ENCODE results near the gene SEZ6L. TPM values are rescaled to one million over a fixed set of nuclear protein-coding genes. Genes with fewer than 3 reads are reported as not detected.

The SEZ6L gene
- total RNA-seq, 1 donor from 2014 or later, result 0.65 TPM

DNA sequence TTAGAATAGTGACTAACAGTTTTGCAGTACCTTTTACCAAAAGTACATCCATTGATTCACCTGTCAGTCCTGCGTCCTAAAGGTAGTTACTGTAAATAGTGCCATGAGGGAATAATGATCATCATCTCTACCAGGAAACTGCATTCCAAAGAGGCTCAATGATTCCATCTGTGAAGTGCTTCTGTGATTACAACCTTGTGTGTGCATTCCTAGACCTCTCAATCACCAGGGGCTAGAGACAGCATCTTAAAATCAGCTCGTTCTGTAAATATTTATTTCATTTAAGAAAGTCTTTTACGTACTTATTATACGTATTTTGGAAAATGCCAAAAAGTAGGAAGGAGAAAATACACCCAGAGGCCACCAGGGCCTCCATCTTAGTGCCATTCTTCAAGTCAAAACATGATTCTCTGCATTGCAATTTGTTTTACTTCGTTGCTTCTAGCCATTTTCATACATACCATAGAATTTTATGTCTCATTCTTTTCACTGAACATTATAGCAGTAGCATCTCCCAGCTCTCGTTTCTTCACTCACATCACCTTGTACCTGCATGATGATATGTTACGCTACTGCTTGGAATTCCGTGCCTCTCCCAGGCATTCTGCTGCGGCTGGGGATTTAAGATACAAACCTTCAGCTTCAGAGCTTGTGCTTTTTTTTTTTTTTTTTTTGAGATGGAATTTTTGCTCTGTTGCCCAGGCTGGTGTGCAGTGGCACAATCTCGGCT lies 117.0 kb downstream of the SEZ6L start:
- no peak for DNase-seq (ENCODE audit: low spot score)
- intact Hi-C loops (cut with DNase I), result no loop called here

DNA sequence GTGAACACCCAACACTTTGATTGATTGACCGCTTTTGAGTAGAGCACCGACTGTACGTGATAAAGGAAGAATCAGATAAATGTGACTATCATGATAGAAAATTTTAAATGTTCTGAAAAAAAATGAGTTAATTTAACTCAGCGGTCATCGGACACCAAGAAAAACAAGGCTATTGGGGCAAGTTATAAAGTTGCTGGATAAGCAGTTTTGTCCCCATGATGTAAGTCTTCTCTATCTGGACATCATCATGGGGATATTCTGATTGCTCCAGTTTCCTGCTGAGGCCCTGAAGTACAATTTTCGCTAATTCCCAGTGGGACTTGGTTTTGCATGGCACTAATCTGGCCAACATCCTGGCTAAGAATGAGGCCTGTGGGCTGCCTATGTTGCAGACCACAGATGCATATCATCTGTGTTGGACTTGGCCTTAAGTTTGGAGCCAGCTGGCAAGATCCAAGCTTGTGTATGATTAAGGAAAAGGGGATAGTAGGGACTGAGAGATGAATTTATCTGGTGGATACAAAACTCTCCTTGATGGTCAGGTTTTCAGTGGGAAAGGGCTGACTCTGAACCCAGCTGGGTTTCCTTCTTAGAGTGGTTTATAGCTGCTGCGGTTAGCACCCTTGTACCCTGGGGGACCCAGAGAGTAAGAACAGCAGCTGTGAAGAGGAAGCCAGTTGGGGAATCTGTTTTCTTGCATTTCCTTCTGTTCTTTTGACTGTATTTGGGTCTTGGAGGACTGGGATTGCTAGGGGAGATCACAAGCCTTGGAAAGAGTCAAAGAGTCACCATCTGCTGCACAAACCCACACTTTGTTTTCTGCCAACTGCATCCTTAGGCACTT lies 118.3 kb downstream of the SEZ6L start:
- no peak for DNase-seq (ENCODE audit: low spot score)
- intact Hi-C loops (cut with DNase I), result no loop called here

DNA sequence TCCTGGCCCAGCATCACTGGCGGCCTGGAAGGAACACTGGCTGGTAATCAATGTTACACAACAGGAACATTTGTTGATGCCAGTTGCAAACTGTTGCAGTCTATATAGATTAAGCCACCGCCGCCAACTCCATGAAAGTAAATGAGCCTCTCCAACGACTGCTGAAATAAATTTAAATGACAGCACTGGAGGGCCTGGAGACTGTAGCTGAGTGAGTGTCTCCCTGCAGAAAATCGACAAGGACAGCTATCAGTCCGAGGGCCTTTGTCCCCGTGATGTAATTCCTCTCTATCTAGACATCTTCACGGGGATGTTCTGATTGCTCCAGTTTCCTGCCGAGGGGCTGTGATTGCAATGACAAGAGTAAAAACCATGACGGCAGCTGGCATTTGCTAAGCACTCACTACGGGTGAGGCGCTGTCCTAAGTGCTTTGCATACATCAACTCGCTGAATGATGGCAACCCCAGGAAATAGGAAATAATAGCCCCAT lies 120.4 kb downstream of the SEZ6L start:
- DNase-seq (ENCODE audit: low spot score), result no peak
- intact Hi-C loops (cut with DNase I), result no loop called here

DNA sequence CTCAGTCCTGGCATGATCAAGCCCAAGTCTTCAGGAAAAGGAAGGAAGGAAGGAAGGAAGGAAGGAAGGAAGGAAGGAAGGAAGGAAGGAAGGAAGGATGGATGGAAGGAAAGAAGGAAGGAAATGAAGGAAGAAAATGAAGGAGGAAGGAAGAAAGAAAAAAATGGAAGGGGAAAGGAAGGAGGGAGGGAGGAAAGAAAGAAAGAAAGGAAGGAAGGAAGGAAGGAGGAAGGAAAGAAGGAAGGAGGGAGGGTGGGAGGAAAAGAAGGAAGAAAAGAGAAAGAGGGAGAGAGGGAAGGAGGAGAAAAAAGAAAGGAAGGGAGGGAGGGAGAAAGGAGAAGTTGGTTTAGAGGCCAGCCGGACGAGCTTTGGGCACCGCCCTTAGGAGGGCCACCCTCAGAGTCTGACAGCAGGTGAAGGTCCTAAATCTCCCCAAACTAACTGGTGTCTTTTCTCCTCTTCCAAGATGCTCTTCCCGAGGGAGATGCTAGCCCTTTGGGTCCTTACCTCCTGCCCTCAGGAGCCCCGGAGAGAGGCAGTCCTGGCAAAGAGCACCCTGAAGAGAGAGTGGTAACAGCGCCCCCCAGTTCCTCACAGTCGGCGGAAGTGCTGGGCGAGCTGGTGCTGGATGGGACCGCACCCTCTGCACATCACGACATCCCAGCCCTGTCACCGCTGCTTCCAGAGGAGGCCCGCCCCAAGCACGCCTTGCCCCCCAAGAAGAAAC lies 122.8 kb downstream of the SEZ6L start:
- intact Hi-C loops (cut with DNase I), result no loop called here
- DNase-seq (ENCODE audit: low spot score), result no peak

DNA sequence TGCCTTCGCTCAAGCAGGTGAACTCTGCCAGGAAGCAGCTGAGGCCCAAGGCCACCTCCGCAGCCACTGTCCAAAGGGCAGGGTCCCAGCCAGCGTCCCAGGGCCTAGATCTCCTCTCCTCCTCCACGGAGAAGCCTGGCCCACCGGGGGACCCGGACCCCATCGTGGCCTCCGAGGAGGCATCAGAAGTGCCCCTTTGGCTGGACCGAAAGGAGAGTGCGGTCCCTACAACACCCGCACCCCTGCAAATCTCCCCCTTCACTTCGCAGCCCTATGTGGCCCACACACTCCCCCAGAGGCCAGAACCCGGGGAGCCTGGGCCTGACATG lies 123.4 kb downstream of the SEZ6L start:
- intact Hi-C loops (cut with DNase I), result no loop called here
- no peak for DNase-seq (ENCODE audit: low spot score)

DNA sequence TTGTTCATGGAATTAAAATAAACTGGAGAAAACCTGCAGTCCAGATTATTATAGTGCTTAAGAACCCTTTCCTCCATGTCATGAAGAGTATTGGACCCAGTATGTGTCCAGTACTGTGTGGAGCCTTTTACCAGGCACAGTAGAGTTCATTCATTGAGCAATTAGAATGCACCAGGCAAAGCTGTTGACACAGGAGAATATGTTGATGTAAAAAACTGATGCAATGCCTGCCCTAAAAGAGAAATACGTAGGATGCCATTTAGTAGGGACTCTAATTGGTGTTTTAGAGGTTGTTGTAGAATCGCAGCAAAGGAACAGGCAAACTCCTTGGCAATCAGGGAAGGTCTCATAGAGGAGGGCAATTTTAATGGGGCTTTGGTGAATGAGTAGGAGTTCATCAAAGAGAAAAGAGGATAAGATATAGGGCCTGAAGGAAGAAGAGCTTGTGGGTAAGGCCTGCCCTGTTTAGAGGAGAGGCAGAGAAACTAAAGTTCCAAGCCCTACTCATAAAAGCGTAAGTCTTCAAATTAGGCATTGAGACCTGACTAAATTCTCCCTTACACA lies 126.4 kb downstream of the SEZ6L start:
- no peak for DNase-seq (ENCODE audit: low spot score)
- intact Hi-C loops (cut with DNase I), result no loop called here

DNA sequence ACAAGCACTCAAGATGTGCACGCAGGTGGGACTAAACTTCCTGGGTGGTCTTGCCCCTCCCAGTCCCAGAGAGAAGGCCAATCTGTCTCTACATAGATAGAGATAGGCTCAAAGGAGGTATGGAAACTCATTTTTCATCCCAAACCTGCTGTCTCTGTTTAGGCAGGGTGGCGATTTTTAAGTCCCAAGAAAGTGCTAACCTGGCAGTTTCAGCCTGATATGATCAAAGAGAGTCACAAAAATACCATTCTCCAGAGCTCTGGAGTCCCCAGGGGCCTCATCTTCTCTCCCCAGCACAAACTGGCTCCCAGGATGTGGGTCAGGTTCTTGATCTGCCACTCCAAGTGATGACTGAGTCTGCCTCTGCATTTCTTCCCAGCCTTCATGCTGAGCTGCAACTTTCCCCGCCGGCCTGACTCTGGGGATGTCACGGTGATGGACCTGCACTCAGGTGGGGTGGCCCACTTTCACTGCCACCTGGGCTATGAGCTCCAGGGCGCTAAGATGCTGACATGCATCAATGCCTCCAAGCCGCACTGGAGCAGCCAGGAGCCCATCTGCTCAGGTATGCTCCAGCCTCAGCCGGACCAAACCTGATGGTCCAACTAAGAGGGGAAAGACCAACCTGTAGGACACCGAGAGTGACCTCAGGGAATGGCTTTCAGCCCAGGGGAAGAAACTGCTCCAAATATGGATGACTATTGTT lies 129.5 kb downstream of the SEZ6L start:
- no peak for DNase-seq (ENCODE audit: low spot score)
- intact Hi-C loops (cut with DNase I), result no loop called here

DNA sequence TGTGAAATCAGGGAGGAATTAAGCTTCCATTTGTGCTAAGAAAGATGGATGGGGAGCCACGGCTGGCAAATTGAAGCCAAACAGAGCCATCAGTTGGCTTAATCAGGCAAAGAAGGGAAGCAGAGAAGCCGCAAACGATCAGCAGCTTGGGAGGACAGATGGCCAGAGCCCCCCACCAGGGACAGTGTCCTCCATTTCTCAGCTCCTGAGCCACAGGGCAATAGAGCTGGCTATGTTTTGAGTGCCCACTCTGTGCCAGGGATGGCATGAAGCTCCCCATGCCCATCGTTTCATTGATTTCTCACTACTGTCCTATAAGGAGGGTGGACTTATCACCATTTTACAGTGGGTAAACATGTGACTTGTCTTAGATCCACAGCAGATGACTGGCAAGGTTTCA lies 133.5 kb downstream of the SEZ6L start:
- DNase-seq (ENCODE audit: low spot score), result no peak
- intact Hi-C loops (cut with DNase I), result no loop called here

DNA sequence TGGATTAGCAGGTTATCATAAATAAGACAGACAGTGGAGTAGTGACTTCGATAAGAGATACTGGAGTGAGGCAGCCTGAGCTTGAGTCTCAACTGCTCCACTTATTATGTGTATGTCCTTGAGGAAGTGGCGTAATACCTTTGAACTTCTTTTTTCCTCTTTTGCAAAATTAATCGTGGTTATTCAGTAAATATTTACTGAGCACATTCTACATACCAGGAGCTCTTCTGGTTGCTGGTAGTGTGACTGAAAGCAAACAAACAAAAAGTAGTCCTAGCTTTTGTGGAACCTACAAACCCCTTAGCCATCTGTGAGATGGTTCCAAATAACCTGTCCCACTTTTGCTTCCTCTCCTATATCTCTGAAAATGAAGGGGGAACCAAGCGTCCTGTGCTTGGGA lies 134.2 kb downstream of the SEZ6L start:
- intact Hi-C loops (cut with DNase I), result no loop called here
- no peak for DNase-seq (ENCODE audit: low spot score)

DNA sequence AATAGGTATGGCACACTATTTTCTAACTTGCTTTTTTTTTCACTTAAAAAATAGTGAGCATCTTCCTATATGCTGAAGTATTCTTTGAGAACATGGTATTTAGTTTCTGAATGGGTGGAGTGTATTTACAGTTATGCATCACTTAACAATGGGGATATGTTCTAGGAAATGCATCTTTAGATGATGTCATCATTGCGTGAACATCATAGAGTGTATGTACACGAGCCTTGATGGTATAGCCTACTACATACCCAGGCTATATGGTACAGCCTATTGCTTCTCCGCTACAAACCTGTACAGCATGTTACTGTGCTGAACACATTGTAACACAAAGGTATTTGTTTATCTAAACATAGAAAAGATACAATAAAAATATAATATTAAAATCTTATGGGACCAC lies 135.5 kb downstream of the SEZ6L start:
- intact Hi-C loops (cut with DNase I), result no loop called here
- DNase-seq (ENCODE audit: low spot score), result no peak

DNA sequence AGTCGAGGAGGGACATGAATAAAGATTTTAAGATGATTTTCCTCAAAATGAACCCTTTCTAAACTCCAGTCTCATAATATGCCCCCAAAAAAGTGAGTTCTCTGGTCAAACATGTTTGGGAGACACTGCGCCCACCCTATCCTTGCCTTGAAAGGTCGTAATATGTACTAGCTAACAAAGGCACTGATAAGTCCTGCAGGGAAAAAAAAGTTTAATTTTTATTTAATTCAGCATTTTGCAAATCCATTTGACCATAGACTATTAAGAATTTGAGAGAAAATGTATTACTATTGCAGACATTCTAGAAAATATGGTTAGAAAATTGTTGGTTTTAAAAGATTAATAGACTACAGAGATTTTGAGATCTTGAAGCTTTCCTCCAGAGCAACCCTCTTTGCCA lies 139.2 kb downstream of the SEZ6L start:
- DNase-seq (ENCODE audit: low spot score), result no peak
- intact Hi-C loops (cut with DNase I), result no loop called here

DNA sequence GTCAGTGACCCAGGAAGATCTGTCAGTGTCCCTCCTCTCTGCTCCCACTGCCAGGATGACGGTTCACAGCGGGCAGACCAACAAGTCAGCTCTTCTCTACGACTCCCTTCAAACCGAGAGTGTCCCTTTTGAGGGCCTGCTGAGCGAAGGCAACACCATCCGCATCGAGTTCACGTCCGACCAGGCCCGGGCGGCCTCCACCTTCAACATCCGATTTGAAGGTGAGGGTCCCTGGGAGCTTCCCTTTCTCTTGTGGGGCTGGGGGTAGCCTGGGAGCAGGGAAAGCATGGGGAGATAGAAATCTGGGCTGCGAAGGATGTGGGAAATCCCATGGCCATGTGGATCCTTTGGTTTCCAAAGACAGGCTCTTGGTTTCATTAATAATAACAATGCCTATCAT lies 141.4 kb downstream of the SEZ6L start:
- intact Hi-C loops (cut with DNase I), result no loop called here

DNA sequence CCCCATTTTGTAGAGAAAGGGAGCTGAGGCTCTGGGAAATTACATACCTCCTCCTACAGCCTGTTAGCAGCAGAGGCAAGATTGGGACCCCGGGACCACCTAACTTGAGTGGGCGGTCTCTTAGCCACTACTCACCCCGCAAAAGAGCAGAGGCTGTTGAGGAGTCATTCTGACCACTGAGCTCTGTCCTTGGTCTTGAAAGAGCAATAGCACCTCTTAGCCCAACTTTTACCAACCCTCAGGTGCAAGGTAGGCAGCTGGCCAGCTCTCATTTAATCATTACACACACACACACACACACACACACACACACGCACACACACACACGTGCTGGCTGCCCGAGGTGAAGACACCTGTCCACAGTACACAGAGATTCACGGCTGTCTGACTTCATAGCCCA lies 144.0 kb downstream of the SEZ6L start:
- DNase-seq (ENCODE audit: low spot score), result no peak
- intact Hi-C loops (cut with DNase I), result no loop called here

More for the DNA sequence above, 141.4 kb downstream of the SEZ6L start:
- no peak for DNase-seq (ENCODE audit: low spot score)

DNA sequence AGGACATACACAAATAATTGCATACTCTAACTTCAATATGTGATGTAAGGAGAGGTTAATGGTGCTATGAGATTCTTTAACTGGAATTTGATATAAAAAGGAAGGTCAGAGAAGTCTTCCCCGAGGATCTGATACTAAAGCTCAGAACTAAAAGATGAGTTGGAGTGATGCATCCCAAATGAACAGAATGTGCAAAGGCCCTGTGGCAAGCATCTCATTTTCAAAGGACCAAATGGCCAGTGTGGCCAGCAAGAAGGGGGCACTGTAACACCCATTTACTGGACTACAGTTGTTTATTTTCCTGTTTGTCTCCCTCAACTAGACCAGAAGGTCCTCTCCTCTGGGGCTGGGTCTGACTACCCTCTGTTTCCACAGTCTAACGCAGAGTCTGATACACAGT lies 144.9 kb downstream of the SEZ6L start:
- intact Hi-C loops (cut with DNase I), result no loop called here
- DNase-seq (ENCODE audit: low spot score), result no peak

DNA sequence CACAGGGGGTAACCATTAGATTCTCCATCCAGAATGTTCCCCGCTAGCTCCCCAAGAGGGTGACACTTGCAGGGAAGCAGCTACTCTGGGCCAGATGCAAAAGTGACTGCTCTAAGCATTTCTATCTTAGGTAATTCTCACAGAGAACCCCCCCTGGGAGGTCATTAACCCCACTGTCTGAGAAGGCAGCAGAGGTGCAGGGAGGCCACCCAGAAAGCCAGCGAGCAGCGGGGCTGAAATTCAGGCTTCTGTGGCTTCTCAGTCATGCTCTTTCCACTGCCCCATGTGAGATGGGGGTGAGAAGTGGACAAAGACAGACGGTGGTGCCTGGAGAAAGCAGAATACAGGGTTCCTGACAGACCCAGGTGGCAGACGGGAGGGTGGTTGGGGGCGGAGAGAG lies 145.4 kb downstream of the SEZ6L start:
- intact Hi-C loops (cut with DNase I), result no loop called here
- DNase-seq (ENCODE audit: low spot score), result no peak

DNA sequence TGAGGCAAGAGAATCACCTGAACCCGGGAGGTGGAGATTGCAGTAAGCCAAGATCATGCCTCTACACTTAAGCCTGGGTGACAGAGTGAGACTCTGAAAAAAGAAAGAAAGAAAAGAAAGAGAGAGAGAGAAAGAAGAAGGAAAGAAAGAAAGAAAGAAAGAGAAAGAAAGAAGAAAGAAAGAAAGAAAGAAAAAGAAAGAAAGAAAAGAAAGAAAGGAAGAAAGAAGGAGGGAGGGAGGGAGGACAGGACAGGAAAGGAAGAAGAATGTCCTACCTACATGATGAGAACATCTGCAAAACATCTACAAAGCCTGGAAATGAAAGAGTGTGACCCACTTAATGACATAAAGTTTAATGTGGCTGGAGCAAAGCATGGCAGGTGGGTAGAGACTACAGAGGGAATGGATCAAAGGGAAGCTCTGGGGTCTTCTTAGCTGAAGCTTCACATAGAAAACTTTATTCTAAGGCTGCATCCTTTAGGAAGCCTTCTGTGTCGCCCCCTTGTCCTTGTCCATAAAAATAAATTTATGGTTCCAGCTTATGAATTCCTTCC lies 147.5 kb downstream of the SEZ6L start:
- intact Hi-C loops (cut with DNase I), result no loop called here
- no peak for DNase-seq (ENCODE audit: low spot score)

DNA sequence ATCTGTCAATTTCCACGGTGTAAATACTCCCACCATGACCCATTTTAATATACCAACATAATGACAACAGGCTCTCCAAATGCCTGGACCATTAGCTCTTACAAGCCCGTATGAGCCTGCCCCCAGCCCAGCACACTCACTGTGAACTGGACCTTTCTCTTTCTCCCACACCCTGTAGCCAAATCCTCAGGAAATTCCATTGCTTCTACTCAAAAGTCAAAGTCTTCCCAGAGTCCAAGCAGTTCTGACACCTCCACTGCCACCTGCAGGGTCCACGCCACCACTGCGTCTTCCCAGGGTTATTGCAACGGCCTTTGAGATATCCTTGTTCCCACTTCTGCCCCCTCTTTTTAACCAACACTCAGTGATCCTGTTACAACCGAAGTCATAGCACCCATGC lies 149.7 kb downstream of the SEZ6L start:
- intact Hi-C loops (cut with DNase I), result no loop called here
- DNase-seq (ENCODE audit: low spot score), result no peak

DNA sequence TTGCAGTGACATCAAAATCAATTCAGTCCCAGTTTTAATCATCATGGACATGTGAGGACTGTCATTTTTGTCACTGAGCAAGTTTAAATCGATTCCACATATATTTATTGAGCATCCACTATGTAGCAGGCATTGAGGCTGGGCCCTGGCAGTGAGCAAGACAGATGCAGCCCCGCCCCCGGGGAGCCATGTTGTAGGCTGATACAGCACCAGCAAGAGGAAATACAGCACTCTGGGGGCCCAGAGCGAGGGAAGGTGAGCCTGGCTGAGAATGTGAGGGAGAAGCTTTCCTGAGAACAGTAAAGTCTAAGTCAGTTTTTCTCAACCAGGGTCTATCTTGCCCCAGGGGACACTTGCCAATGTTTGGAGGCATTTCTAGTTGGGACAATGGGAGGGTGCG lies 151.2 kb downstream of the SEZ6L start:
- DNase-seq (ENCODE audit: low spot score), result no peak
- intact Hi-C loops (cut with DNase I), result no loop called here

DNA sequence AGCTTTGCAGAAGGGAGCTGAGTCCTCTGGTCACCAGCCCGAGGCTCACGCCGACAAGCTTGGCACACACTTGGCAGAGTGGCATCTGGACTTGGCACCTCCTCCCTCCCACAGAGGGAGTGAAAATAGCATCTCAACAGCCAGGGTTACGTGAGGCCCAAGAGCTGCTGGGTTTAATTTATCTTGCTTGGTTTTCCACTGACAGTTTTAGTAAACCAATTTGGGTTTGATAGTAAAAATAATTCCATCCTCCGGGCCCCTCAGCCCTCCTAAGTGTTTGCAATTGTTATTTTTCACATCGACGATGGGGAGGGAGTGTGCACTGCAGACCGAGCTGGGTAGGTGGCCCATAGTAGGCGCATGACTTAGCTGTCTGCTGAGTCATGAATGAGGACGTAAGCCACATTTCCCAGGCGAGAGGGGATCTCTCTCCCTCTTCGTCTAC lies 152.2 kb downstream of the SEZ6L start:
- intact Hi-C loops (cut with DNase I), result no loop called here
- peak; percentile 81 for DNase-seq (ENCODE audit: low spot score)

Data from cardiac septum (tissue), 1 donor.